BE2C (cell line): Measurements from ENCODE around the gene ZNF79.

Experiments
- DNase-seq: peaks from one replicate; pipeline ENCODE4 v3.0.0-alpha.2; 2020
- H3K27me3 ChIP-seq: fragments of 250-450 bp; sonication (Bioruptor Pico); 2 replicates; pipeline ENCODE4 v1.5.1; 2020; ENCODE audit warnings: mild to moderate bottlenecking
- H3K36me3 ChIP-seq: fragments of 250-450 bp; sonication (Bioruptor Pico); 2 replicates; pipeline ENCODE4 v1.5.1; 2020; ENCODE audit warnings: mild to moderate bottlenecking
- H3K4me1 ChIP-seq: fragments of 250-450 bp; sonication (Bioruptor Pico); 2 replicates; pipeline ENCODE4 v1.5.1; 2020
- H3K4me3 ChIP-seq: 2 replicates; pipeline ENCODE4 v1.5.1; 2011; ENCODE audit warnings: low read depth, low read length
- H3K9me3 ChIP-seq: fragments of 250-450 bp; sonication (Bioruptor Pico); 2 replicates; pipeline ENCODE4 v1.5.1; 2020
- TF ChIP-seq, protein P1 (sequence below): IDR thresholded peaks from 2 replicates; pipeline ENCODE4 v1.5.1; 2012; ENCODE audit warnings: mild to moderate bottlenecking, low read depth, low read length

The ZNF79 gene

GRCh38 chr9:127449332-127449966 is 25.3 kb downstream of the ZNF79 start:
- no peaks in the 10 kb centered on the region; the same call in 1 of the 2 replicates for H3K4me1 ChIP-seq
- DNase-seq: no peak
- peaks cover 2% of the 10 kb centered on the region for H3K9me3 ChIP-seq
- H3K4me3 ChIP-seq: peak overlapping the region; percentile 94
- no peaks in the 10 kb centered on the region for H3K27me3 ChIP-seq
- TF ChIP-seq, protein P1, sequence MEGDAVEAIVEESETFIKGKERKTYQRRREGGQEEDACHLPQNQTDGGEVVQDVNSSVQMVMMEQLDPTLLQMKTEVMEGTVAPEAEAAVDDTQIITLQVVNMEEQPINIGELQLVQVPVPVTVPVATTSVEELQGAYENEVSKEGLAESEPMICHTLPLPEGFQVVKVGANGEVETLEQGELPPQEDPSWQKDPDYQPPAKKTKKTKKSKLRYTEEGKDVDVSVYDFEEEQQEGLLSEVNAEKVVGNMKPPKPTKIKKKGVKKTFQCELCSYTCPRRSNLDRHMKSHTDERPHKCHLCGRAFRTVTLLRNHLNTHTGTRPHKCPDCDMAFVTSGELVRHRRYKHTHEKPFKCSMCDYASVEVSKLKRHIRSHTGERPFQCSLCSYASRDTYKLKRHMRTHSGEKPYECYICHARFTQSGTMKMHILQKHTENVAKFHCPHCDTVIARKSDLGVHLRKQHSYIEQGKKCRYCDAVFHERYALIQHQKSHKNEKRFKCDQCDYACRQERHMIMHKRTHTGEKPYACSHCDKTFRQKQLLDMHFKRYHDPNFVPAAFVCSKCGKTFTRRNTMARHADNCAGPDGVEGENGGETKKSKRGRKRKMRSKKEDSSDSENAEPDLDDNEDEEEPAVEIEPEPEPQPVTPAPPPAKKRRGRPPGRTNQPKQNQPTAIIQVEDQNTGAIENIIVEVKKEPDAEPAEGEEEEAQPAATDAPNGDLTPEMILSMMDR: no peak
- peaks cover 66% of the 10 kb centered on the region for H3K36me3 ChIP-seq

GRCh38 chr9:127450243-127450760 is 26.1 kb downstream of the ZNF79 start:
- TF ChIP-seq, protein P1: no peak
- H3K4me3 ChIP-seq: peak overlapping the region; percentile 94
- no peak for DNase-seq
- H3K36me3 ChIP-seq: peaks cover 60% of the 10 kb centered on the region
- peaks cover 2% of the 10 kb centered on the region; the same call in 1 of the 2 replicates for H3K9me3 ChIP-seq
- H3K4me1 ChIP-seq: no peaks in the 10 kb centered on the region; the same call in 1 of the 2 replicates
- no peaks in the 10 kb centered on the region for H3K27me3 ChIP-seq

- H3K36me3 ChIP-seq: peaks cover 58% of the 10 kb centered on the region
- TF ChIP-seq, protein P1: no peak
- H3K9me3 ChIP-seq: no peaks in the 10 kb centered on the region
- peak within 1 kb of the TSS; percentile 94 for H3K4me3 ChIP-seq
- H3K27me3 ChIP-seq: no peaks in the 10 kb centered on the region
- peak; percentile 97 for DNase-seq
- H3K4me1 ChIP-seq: no peaks in the 10 kb centered on the region; the same call in 1 of the 2 replicates
These were observed 26.8 kb downstream of the ZNF79 start, which contains the start of the genes LRSAM1 and RPL12 for GRCh38 chr9:127450830-127451607. LRSAM1 (plus strand) TSS chr9:127451510; CDS start chr9:127454528, 3,018 bp downstream. RPL12 (minus strand) TSS chr9:127451406; CDS start chr9:127451317, 89 bp downstream.

DNA sequence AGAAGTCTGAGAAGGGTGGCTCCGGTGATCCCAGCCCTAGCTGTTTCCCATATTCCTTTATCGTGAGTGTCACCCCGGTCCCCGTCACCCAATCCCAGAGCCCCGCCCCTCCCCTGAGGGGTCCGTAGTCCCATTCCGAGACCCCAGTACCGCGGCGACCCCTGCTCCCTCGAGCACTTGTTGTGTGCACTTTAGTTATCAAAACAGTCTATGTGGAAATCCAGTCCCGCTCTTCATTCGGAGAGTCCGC is 27.4 kb downstream of the ZNF79 start:
- Histone ChIP-seq H3K4me3 (peak overlapping the region; percentile 94), H3K36me3 (peaks cover 52% of the 10 kb centered on the region), H3K27me3 (no peaks in the 10 kb centered on the region), H3K9me3 (no peaks in the 10 kb centered on the region), H3K4me1 (no peaks in the 10 kb centered on the region; the same call in 1 of the 2 replicates)
- DNase-seq: no peak
- TF ChIP-seq, protein P1: no peak

DNA sequence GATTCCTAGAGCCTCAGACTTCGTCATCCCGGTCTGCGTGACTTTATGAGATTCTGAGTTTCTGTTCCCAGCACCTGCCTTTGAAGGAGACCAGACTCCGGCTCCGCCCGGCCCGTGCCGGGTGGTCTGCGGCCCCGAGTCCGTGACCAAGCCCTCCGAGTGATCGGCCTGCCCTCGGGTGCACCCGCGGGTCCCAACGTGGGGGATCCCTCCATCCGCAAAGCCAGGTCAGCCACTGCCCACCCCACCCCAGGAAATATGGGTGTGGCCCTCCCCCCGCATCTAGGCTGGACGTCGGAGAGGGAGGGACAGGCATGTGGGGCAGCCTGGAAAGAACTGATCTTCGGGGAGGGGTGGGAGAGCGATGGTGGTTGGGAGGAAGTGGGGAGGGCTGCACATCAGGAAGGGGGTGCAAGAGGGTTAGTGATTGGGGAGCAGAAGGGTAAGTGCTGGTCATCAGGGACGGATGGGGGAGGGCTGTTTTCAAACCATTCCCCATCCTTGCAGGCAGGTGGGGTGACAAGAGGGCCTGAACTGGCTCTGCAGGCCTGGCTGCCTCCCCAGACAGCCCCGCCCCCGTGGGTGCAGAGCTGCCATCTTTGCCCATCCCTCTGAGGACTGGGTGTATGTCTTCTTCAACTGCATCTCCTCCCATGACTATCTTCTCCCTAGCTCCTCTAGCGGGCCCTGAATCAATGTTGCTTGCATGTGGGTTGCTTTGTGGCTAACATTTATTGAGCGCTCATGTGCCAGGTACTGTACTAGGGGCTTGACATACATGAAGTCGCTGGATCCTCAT is 27.9 kb downstream of the ZNF79 start:
- Histone ChIP-seq H3K36me3 (peaks cover 48% of the 10 kb centered on the region), H3K9me3 (no peaks in the 10 kb centered on the region), H3K4me1 (no peaks in the 10 kb centered on the region; the same call in 1 of the 2 replicates), H3K4me3 (peak overlapping the region; percentile 94), H3K27me3 (no peaks in the 10 kb centered on the region)
- peak; percentile 66 for DNase-seq
- TF ChIP-seq, protein P1: no peak; the same call in 1 of the 2 replicates
